Uterus (tissue), 2 donors: ENCODE data around the gene SETD3.

ENCODE experiments used
- POLR2A ChIP-seq, 2 donors: fragments of 450-650 bp; IDR thresholded peaks; one replicate each; pipeline ENCODE4 v1.6.1; 2016; ENCODE audit warnings: antibody characterized with exemption in 2 of 2, mild to moderate bottlenecking in 1 of 2, moderate library complexity in 1 of 2
- TF ChIP-seq, protein P1 (sequence below), 4 experiments: fragments of 200-600 bp in 2 of 4; fragments of 450-650 bp in 2 of 4; sonication (generic) in 2 of 4; IDR thresholded peaks; one replicate each; pipeline ENCODE4 v1.5.1; 2016 to 2019; ENCODE audit warnings: antibody characterized with exemption in 4 of 4, mild to moderate bottlenecking in 2 of 4, moderate library complexity in 1 of 4

DNA sequence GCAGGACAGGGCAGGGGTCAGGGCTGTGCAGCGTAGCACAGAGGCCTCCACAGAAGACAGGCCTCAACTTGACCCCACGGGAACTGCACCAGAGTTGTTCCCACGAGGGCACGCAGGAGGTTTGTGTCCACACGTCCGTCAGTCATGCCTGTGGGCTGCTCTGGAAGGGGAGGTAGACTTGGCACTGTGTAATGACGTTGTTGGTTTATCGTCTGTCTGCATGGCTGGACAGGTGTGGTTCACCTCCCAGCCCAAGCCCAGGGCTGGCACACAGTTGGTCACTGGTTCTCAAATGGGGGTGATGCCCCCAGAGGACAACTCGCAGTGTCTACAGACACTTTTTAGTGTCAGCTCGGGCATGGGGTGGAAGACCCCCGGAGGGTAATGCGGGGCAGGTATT lies 46.4 kb upstream of the SETD3 start:
- no peak for TF ChIP-seq POLR2A (IDR thresholded peaks at IDR 0.05)
- TF ChIP-seq, protein P1, sequence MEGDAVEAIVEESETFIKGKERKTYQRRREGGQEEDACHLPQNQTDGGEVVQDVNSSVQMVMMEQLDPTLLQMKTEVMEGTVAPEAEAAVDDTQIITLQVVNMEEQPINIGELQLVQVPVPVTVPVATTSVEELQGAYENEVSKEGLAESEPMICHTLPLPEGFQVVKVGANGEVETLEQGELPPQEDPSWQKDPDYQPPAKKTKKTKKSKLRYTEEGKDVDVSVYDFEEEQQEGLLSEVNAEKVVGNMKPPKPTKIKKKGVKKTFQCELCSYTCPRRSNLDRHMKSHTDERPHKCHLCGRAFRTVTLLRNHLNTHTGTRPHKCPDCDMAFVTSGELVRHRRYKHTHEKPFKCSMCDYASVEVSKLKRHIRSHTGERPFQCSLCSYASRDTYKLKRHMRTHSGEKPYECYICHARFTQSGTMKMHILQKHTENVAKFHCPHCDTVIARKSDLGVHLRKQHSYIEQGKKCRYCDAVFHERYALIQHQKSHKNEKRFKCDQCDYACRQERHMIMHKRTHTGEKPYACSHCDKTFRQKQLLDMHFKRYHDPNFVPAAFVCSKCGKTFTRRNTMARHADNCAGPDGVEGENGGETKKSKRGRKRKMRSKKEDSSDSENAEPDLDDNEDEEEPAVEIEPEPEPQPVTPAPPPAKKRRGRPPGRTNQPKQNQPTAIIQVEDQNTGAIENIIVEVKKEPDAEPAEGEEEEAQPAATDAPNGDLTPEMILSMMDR (IDR thresholded peaks at IDR 0.05) = no peak
